ENCODE results near the gene NBAS. TPM values are rescaled to one million over a fixed set of nuclear protein-coding genes. Genes with fewer than 3 reads are reported as not detected.

NBAS gene
- total and polyA plus RNA-seq, 2 donors (not counting 3 experiments of a cell fraction or from before 2014, with no cell fraction given), result 29.4 to 43.0 TPM

DNA sequence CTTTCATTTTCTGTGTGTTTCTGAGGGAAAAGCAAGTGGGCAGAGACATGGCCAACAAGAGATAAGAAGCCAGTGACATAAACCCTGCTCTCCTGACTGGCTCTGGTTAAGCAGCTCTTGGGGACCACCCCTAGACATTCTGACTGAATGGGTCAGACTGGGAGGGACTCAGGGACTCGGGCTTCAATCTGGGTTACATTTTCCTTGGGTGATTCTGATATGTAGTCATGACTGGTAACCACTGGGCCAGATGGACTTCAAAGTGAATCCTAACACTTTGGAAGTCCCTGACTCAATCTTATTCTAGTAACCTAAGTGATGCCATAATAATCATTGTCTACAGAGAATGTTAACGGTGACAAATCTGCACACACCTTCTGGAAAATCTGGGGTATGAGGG, 397.8 kb downstream of the NBAS start:
- Histone ChIP-seq H4K20me1 (replicated peaks; ENCODE audit: control insufficient read depth, extremely low read depth, insufficient read depth, low read length) (no peaks in the 10 kb centered on the region), H3K9me3 (replicated peaks; ENCODE audit: control insufficient read depth, insufficient read depth, low read length) (no peaks in the 10 kb centered on the region), H3K27me3 (ENCODE audit: control insufficient read depth in 2 of 2, insufficient read depth in 2 of 2, low read length in 2 of 2) (no peaks in the 10 kb centered on the region), H3K27ac (ENCODE audit: insufficient read depth, low read depth, low read length) (no peak overlapping the region), H2AFZ (ENCODE audit: low read depth, low read length) (no peak overlapping the region), H3K9me1 (replicated peaks; ENCODE audit: control insufficient read depth, extremely low read depth, insufficient read depth, low read length) (no peaks in the 10 kb centered on the region), H3K4me1 (ENCODE audit: control insufficient read depth, extremely low read depth, insufficient read depth, low read length) (no peaks in the 10 kb centered on the region), H3K4me2 (ENCODE audit: insufficient read depth, low read length) (no peak overlapping the region), H3K9ac (replicated peaks; ENCODE audit: extremely low read depth, insufficient read depth, low read length) (no peak overlapping the region), H3K79me2 (ENCODE audit: control insufficient read depth, insufficient read depth, low read length) (no peaks in the 10 kb centered on the region), H3K4me3 (replicated peaks in 1 of 3; ENCODE audit: insufficient read depth in 1 of 3, low read depth in 1 of 3, low read length in 3 of 3) (no peak overlapping the region), H3K36me3 (ENCODE audit: control insufficient read depth in 2 of 2, extremely low read depth in 1 of 2, insufficient read depth in 2 of 2, low read length in 2 of 2) (no peaks in the 10 kb centered on the region)
- intact Hi-C loops (cut with micrococcal nuclease), result no loop called here
- FAIRE-seq, result no peak
- ChIA-PET POLR2A (no interaction called here), CTCF (interaction anchor here (2.0 kb wide), 1 partner anchor 414 kb away, joined by 7 read pairs; no protein-coding TSS in a partner anchor)
- no TSS peak for BruUV-seq (replicated peaks)
- no peak for DNase-seq (ENCODE audit: low read depth, low spot score)
- no peak for TF ChIP-seq FOS (IDR thresholded peaks at IDR 0.05; ENCODE audit: borderline replicate concordance, insufficient read depth, low read length)
- no peak for TF ChIP-seq EZH2 (IDR thresholded peaks at IDR 0.05; ENCODE audit: borderline replicate concordance, low read depth, low read length, severe bottlenecking)
- TF ChIP-seq JUN (IDR thresholded peaks at IDR 0.05; ENCODE audit: borderline replicate concordance, insufficient read depth, insufficient read length, low read depth), result no peak
- TF ChIP-seq CTCF (IDR thresholded peaks at IDR 0.05; ENCODE audit: extremely low read depth in 1 of 2, insufficient read depth in 1 of 2, low read depth in 1 of 2, low read length in 2 of 2), result no peak
- no peak for TF ChIP-seq POLR2AphosphoS5 (IDR thresholded peaks at IDR 0.05; ENCODE audit: insufficient read depth, low read depth, low read length)
- TF ChIP-seq, protein P1, sequence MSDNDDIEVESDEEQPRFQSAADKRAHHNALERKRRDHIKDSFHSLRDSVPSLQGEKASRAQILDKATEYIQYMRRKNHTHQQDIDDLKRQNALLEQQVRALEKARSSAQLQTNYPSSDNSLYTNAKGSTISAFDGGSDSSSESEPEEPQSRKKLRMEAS (IDR thresholded peaks at IDR 0.05; ENCODE audit: insufficient read depth, insufficient read length), result no peak
- no peak for TF ChIP-seq MYC (IDR thresholded peaks at IDR 0.05; ENCODE audit: low read depth, low read length)
- dilution Hi-C loops (cut with MboI; ENCODE audit: extremely low pct_ligation_motif_present, low sequenced_read_pairs), result no loop called here

Measured in endothelial cell of umbilical vein (primary cell).